Esophagus mucosa (tissue), 1 donor: ENCODE measurements around the gene SNPH. TPM values are rescaled to one million over a fixed set of nuclear protein-coding genes. Genes with fewer than 3 reads are reported as not detected.

Experiments
- ATAC-seq: fragments of 200-7000 bp; cut with Tn5 transposase; one replicate; pipeline ENCODE4 v1.9.1; 2020
- total RNA-seq: library from RNA; stranded (reverse); gene quantifications from one replicate; pipeline ENCODE4 v1.2.4, GENCODE V29; 2023
- donor health status: DM: yes; HTN: yes; CAD: no.

The SNPH gene
- total RNA-seq, 1 donor from 2014 or later: 0.64 TPM

DNA sequence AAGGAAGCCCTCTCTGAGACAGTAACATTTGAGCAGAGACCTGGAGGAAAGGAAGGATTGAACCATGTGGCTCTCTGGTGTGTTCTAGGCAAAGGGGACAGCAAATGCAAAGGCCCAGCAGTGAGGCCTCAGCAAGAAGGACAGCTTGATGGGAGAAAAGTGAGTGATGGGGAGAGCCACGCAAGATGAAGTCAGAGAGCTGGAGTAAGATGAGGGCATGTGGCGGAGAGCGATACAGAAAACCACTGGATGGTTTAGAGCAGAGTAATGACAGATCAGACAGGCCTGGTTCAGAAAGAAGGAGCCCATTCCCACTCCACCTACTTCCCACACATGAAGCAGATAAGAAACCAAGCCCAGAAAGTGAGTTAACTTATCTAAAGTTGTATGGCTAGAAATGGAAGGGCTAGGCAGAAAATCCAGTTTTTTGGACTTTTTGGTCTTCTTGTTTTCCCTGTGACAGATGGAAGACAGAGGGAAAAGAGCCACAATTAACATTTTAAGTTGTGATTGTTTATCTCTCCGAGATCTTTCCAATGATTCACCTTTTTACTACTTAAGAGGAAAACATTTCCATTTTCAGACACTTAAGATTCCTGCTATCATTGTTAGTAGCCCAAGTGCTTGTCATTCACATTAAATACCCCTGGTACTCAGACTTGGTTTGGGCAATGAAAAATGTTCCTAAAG, 723 bp upstream of the SNPH start:
- ATAC-seq: no peak

DNA sequence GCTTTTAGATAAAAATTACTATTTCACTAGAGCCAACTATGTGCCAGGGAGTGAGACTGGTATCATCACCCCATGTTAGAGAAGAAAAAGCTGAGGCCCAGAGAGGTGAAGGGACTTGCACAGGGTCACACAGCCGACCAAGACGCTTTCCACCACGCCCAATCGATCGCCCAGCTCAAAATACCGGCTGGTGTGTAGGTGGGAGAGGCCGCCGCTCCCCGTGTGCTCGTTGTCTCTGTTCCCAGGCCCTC, 253 bp upstream of the SNPH start:
- no peak for ATAC-seq

DNA sequence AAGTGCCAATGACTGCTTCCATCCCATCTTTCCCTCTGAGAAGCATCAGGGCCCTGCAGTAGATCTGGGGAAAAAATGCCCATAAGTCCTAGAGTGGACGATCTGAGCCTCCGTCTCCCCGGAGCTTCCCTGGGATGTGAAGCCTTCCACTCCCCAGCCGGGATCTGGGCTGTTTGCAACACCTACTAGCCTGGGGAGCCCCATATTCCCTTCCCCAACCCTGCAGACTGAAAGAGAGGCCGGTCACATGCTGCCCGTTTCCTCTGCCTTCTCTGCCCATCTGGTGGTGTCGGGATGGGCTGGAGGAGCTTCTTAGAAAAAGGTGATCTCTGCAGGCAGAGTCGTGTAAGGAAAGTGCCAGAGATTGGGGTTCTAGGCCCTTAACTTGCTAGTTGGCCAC, 1.1 kb downstream of the SNPH start:
- no peak for ATAC-seq

DNA sequence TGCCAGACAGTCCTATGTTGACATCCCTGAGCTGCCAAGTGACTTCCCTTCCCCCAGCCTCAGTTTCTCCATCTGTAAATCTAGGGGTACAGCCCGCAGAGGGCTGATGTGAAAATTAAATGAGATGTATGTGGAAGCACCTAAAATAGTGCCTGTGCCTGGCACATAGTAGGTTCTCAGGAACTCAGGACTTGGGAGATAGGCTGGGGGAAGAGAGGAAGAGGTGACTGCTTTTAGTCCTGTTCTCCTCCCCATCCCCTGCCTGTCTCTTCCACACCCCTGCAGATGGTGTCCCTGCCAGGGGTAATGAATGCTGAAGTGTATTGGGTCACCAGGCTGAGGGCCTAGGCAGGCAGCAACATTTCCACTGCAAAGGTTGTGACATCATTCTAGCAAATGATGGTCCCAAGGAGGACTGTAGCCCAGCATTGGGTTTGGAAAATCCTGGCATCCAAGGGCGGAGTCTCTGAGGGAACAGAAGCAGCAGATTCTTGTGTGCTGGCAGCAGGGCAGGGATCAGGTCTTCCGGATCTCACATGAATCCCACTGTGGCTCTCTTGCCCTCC, 1.8 kb downstream of the SNPH start:
- no peak for ATAC-seq

DNA sequence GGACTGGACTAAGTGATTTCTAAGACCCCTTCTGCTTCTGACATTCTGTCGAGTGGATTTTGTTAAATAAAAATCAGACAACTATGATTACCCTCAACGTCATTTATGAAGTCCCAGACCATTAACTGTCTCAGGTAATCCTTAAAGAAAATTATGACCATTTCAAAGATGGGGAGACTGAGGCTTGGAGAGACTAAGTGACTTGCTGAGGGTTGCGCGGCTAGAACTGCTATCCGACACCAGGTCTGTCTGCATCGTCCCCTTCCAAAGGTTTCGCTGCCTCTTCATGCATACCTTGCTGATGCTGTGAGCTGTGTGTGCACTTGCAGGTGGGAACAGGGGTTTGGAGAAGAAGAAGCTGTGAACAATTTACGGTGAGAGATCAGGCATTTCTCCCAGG, 3.1 kb downstream of the SNPH start:
- no peak for ATAC-seq

DNA sequence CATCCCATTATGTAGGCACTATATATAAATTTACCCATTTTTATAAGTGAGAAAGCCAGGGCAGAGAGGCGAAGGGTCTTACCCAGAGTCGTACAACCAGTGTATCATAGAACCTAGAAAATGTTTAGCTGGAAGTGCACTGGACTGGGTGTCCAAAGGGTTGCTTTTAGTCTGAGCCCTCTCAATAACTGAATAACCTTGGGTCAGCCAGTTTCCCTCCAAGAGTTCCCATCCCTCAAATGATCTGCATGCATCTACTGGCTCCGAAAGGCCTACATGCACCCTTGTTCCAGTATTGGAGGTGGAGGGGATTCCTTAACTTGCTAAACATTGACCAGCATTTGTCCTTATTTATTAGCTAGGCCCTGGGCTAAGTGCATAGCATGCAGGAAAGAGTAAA, 3.8 kb downstream of the SNPH start:
- ATAC-seq: no peak

- no peak for ATAC-seq
Observed at GRCh38 chr20:1272368-1273100, 6.4 kb downstream of the SNPH start.

GRCh38 chr20:1273366-1273765, 7.3 kb downstream of the SNPH start:
- ATAC-seq: no peak

DNA sequence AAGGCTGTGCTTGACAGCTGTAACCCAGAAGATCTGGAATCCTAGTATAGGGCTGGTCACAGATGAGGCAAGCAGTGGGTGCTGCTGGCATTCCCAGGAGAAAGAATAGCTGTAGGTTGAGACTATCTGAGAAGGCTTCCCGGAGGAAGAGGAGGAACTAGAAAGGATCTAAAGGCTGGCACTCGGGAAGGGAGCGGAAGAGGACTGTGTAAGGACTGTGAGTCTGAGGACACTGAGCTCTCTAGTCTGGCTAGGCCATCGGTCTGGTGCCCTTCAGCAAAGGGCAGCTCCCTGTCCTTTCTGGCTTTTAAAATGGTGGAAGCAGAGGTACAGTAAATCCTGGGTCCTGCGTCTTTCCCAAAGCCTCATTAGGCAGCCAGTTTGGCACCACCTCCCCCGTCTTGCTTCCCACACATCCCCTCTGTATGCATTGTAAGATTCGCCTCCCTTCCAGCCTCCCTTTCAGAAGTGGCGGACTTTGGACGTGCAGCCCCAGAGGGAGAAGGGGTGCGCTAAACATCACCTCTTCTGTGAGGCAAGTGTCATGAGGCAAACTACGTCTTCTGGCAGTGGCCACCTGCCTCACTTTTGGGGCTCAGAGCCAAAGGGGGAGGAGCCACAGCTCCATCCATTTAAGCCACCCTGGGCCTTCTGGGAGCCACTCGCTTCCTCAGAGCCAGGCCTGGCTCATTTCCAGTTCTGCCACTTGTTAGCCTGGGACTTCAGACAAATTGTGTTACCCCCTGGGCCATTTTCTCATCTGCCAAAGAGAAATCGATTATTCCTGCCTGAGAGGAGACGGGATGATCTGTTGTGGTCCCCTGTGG, 8.6 kb downstream of the SNPH start:
- no peak for ATAC-seq

DNA sequence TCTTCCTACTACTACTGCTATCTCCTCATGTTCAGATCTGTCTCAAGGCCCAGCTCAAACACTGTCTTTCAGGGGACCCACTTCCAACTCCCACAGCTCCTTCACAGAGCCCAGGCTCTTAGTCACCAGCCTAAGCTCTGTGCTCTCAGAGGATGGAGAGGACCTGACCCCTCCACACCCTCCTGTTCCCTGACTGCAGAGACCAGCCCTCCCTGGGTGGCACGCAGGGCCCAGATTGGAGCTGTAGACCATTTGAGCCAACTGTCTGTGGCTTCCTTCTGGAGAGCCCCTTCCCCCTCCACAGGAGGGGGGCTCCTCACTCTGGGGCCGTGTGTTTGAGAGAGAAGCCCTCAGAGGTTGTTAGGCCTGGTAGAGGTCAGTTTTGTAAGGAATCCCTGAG, 9.8 kb downstream of the SNPH start:
- no peak for ATAC-seq

DNA sequence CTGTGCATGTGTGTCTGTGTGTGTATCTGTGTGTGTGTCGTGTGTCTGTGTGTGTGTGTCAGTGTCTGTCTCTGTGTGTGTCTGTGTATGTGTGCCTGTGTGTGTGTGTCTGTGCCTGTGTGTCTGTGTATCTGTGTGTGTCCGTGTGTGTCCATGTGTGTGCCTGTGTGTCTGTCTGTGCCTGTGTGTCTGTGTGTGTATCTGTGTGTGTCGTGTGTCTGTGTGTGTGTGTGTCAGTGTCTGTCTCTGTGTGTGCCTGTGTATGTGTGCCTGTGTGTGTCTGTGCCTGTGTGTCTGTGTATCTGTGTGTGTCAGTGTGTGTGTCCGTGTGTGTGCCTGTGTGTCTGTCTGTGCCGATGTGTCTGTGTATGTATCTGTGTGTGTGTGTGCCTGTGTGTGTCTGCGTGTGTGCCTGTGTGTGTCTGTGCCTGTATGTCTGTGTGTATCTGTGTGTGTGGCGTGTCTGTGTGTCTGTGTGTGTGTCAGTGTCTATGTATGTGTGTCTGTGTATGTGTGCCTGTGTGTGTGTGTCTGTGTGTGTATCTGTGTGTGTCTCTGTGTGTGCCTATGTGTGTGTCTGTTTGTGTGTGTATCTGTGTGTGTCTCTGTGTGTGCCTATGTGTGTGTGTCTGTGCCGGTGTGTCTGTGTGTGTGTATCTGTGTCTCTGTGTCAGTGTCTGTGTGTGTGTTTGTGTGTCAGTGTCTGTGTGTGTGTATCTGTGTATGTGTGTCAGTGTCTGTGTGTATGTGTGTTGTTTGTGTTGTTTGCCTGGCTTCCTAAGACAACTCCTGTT, 11.6 kb downstream of the SNPH start:
- no peak for ATAC-seq

GRCh38 chr20:1278993-1279392, 12.9 kb downstream of the SNPH start:
- no peak for ATAC-seq

DNA sequence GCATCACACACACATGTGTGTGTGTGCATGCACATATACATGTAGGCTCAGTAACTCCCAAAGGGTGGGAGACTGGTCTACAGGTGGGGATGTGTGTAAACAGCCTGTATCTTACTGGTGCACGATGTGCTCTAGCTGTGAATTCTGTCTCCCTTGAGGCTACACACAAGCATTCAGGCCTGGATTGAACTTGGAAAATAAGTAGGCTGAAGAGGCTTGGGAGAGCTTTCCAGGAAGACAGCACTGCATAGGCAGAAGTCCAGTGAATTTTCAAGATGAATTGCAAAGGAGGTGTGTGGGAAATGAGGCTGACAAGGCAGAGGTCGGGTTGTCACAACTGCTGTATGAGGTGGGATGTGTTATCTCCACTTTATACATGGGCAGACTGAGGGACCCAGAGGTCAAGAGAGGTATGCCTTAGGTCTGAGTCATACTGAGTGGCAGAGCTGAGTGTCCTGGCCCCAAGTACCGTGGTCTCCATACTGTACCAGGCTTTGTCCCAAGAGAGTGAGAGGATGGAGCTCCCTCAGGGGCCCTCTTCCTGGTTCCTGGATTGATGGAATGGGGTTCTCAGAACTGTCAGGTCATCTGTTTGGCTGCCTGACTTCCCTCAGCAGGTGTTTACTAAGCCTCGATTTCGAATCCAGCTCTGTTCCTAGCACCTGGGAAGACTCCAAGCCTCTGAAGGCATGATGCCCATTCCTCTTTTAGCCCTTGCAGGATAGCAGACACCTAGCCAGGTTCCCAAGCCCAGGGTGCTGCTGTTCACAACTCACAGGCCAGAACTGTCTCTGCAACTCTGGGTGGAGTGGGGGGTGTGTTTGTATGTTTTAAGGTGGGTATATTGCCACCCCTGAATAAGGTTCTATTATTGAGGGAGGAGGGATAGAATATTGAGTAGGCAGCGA, 14.4 kb downstream of the SNPH start:
- ATAC-seq: no peak

DNA sequence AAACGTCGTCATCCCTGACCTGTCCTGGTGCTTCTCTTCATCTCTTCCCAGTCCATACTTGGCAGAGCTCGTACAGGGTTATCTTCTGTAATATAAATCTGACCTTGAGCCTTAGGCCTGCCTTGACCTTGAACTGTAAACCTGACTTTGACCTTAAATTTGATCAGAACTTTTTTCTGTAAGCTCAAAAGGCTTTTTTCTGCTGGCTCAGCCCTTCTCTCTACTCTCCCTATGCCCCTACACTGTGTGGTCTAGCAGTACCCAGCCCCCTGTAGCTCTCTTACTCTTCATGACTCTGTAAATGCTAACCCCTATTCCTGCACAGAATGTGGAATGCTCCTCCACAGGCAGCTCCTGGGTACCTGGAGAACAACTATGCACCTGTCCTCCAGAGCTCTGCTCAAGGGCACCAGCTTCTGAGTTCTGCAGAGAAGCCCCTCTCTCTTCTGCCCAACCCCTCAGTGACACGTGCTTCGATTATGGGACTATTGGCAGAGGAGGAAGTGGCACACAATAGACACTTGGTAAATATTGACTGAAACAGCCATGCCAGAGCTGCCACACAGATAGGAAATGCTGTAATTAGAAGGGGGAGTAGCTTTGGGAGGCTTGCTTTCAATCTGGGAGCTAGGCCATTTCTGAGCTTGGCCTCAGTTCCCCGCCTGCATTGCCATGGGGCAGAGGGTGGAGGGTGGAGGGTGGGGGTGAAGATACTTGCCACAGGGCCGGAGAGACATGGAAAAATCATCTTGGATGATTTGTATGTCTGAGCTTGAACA, 15.4 kb downstream of the SNPH start:
- ATAC-seq: no peak

DNA sequence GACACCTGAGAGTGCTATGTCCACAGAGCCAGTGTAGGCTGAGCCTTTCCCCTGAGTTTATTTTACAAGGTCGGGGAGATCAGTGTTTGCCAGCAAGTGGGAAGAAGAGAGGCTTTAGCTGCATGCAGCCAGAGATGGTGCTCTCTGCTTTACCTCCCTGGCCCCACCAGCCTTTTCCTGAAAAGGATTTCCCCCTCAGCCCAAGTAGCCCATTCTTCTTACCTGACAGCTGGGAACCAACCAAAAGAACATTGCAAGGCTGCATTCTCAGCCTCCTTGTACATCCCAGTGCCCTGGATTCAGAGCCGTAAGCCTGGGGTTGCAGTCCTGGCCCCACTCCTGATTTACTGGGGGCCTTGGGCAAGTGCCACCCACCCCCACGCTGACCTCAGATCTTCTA, 16.9 kb downstream of the SNPH start:
- no peak for ATAC-seq

DNA sequence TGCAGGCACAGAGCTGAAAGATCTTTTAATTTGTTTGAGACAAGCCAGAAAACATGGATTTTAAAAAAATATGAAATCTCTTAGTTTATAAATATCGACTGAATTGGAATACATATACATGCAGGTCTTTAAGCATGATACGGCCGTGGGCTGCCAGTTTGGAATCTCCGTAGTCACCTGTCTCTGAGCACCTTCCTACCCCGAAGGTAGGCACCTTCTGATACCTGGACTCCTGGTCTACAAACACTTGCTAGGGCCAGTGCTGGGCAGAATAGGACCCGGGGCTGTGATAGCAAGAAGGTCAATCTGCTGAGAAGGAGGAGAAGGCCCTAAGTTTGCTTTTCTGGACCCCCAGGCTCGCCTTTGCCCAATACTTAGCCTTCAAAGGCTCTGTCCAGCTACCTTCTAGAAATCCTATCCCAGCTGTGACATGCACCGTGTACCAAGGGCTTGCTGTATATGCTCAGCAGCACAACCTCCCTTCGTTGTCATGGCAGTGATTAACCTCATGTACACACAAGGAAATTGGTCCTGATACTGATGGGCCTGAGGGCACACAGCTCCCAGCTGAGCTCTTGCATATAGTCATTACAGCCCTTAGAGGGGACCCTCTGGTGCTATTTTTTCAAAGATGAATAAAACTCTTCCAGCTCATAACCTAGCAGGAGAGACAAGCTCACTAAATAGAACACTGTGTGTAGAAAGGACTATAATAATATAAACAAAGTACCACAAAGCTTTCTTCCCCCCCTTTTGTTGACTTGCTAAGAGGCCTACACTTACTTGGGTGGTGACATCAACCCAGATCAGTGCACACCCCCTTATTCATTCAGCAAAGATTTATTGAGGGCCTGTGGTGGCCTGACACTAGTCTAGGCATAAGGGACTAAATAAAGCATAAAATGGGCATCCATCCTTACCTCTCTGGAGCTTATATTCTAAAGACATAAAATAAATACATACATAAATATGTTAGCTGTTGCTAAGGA, 17.7 kb downstream of the SNPH start:
- no peak for ATAC-seq

- ATAC-seq: no peak
Observed at GRCh38 chr20:1286267-1287024, 20.4 kb downstream of the SNPH start.

GRCh38 chr20:1287306-1287705, 21.2 kb downstream of the SNPH start:
- no peak for ATAC-seq
